NCI-H146 treated with DMSO at 0.1 percent for 48 hours (cell line): ENCODE data around the gene IGFBP2.

ENCODE experiments used
- DNase-seq: peaks from one replicate; lab custom pipeline; 2025; ENCODE audit not compliant: unreplicated experiment; lab: John Stamatoyannopoulos, UW

Gene IGFBP2

DNA sequence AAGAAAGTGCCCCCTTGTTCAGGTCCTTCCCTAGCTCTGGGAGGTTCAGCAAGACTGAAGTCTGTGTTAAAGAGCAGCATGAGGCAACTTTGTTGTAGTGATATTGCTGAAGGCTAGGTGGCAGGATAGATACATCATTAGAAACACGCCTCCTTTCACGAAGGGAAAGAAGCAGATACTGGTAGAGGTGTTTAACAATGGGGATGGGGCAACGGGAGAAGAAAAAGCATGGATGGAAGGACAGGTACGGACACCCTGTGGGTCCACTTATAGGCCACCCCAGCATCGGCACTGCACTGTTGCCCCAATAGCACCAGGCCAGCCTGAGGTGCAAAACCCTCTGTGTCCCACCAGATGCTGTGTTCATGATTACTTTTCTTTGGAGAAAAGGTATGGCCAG, 65.7 kb downstream of the IGFBP2 start:
- peak; percentile 84 for DNase-seq

DNA sequence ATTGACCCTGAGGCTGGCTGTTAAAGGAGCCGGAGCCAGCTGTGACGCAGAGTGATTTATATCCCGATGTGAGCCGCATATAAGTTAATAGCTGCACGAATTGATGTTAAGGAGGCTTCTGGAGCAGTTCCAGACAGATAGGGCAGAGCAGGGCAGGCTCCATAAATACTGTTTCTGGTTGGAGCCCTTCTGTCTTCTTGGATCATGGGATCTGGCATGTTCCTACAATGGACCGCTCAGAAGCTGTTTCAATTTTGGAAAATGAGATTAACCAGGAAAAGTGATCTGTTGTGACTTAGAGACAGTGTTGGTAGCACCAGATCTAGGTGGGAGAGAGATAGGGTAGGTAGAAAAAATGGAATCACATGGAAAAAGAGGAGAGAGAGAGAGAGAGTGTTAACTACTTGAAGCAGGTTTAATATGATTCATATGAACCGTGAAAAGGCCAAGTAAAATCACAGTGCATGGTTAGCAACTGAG, 66.9 kb downstream of the IGFBP2 start:
- DNase-seq, result no peak

DNA sequence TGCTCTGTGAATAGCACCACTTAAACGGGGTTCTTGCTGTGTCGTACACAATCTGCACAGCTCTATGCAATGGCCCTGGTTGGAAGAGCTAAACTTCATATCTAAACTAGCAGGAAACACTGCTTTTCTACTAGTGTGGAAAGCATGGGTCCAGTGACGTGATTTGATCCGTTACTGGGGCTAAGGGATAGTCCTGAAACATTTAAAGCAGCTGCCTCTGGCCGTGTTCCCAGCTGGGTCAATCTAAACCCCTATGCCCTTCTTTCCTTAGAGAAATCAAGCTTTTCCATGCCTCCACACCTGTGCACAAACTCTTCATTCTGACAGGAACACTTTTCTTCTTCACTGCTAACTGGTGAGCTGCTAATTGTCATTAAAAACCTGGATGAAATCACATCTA, 67.6 kb downstream of the IGFBP2 start:
- no peak for DNase-seq

DNA sequence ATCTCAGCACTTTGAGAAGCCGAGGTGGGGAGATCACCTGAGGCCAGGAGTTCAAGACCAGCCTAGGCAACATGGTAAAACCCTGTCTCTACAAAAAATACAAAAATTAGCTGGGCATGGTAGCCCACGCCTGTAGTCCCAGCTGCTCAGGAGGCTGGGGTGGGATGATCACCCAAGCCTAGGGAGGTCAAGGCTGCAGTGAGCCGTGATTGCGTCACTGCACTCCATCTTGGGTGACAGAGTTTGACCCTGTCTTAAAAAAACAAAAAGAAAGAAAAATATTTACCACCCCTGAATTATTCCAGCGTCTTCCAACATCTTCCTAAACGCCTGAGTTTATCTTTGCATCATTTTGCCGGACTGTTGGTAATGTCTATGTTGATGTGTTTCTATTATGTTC, 68.3 kb downstream of the IGFBP2 start:
- no peak for DNase-seq

DNA sequence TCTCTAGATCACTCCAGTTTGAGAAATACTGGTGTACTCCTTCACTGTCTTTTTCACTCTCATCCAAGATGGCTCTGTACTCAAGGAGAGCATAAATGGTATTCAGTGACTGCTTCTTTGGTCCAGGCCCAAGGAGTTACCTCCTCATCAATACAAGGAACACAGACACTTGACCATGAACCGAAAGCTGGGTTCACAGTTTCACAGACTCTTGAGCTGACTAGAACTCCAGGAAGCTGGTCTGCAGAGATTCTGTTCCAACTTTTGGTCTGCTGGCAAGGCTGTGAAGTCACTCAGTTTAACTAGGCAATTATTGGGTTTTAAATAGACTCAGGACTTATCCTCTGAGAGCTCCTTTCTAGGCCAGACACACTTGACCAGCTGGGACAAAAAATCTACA, 69.5 kb downstream of the IGFBP2 start:
- DNase-seq, result no peak

DNA sequence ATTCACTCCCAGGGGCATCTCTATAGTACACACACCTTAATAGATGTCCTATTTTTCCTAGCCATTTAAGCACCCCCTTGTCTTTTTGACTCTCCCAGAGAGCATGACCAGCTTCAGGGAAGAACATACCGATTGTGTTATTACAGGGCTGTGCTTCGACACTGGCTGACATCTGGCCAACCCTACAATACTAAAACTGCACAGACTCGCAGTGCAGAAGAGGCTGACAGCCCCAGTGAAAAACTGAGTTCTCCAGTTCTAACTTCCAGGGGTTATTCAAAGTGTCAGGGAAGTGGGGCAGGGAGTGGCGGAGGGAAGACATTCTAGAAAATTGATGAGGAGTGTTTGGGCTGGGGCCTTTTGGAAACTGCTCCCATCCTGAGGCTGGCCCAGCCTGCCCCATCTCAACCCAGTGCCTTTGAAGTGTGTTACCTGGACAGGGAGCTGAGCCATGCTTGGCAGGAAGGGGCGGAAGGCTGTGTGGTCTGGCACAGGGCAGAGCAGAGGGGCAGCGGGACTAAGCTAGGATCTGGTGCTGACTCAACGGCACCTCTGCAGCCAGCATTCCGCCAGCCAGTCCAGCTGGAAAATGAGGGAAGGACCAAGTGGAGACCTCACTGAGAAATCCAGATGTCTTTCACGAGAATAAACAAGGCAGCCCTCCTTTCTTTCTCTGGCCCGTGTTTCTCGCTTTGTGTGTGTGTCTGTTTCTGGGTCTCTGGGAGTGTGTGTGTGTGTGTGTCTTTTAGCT, 77.5 kb downstream of the IGFBP2 start:
- no peak for DNase-seq

DNA sequence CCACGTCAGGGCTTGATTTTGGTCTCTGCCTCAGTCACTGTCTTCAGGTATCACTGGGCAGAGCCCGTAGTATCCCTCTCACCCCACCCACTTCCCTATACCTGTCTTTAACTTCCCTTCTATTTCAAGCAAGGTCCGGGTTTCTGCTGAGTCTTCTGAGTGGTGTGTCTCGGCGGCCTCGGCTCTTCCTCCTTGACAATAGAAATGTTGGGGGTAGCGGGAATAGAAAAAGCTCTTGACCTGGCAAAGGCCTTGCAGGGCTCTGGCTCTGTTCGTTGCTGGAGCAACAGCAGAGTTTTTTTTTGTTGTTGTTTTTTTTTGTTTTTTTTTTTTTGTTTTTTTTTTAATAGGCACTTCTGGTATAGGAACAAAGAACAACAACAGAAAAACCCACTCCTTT, 78.1 kb downstream of the IGFBP2 start:
- no peak for DNase-seq

DNA sequence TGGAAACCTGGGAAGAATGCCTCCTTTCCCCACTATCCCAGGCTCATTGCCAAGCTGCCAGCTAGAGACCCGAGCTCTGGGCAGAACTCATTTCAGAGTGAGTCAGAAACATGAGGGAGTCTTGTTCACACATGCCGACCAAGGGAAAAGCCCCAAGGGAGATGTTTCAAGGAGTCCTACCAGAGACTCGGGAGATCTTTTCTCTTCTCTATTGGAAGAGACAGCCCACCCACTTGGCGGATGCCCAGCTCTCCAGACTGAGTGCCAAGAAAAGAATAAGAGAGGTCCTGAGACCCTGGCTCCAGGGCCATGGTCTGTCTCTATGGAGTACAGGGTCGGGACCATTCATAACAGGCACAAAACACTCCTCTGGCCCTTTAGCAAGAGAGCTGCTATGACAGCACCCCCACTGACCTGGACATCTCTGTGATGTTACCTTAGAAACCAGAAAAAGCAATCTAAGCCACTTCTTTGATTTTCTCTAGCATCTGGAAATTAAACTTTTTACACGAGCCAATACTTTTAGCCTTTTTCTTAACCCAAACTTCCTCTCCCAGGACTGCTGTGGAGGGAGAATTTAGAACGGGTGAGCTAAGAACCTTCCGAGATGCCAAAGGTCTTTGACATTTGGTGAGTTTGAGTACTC, 80.6 kb downstream of the IGFBP2 start:
- DNase-seq, result no peak
